GM19351 (cell line): Measurements from ENCODE around the gene RETREG1.
"Not testable (repeated sequence)": the region's sequence is repeated elsewhere in the genome, so short reads cannot be mapped to it uniquely, and the experiment has no call there.

ENCODE experiments used
- ATAC-seq: cut with Tn5 transposase; IDR thresholded peaks from one replicate; pipeline ENCODE4 v1.9.1; 2021; ENCODE audit warnings: mild to moderate bottlenecking, moderate library complexity; ENCODE audit not compliant: unreplicated experiment

The RETREG1 gene

GRCh38 chr5:16617274-16617968 lies 624 bp upstream of the RETREG1 start:
- no peak for ATAC-seq

GRCh38 chr5:16615741-16616535 lies 859 bp downstream of the RETREG1 start:
- peak; percentile 11 for ATAC-seq

- no peak for ATAC-seq
Observed at GRCh38 chr5:16612007-16612406, 4.8 kb downstream of the RETREG1 start.

GRCh38 chr5:16610896-16611295 lies 5.9 kb downstream of the RETREG1 start:
- not testable (repeated sequence) for ATAC-seq

- no peak for ATAC-seq
Observed at GRCh38 chr5:16609412-16609811, 7.4 kb downstream of the RETREG1 start.

GRCh38 chr5:16606628-16607027 lies 10.2 kb downstream of the RETREG1 start:
- no peak for ATAC-seq

- peak; percentile 59 for ATAC-seq
Observed at GRCh38 chr5:16603701-16604100, 13.1 kb downstream of the RETREG1 start.

GRCh38 chr5:16603295-16603694 lies 13.5 kb downstream of the RETREG1 start:
- ATAC-seq: peak; percentile 59

GRCh38 chr5:16602182-16602581 lies 14.6 kb downstream of the RETREG1 start:
- ATAC-seq: no peak

- ATAC-seq: no peak
Observed at GRCh38 chr5:16600946-16601345, 15.9 kb downstream of the RETREG1 start.

- ATAC-seq: no peak
Observed at GRCh38 chr5:16600397-16600796, 16.4 kb downstream of the RETREG1 start.

- no peak for ATAC-seq
Observed at GRCh38 chr5:16597946-16598694, 18.7 kb downstream of the RETREG1 start.

GRCh38 chr5:16596581-16596940 lies 20.2 kb downstream of the RETREG1 start:
- no peak for ATAC-seq

- ATAC-seq: no peak
Observed at GRCh38 chr5:16595881-16596580, 20.8 kb downstream of the RETREG1 start.

GRCh38 chr5:16593628-16594027 lies 23.2 kb downstream of the RETREG1 start:
- ATAC-seq: no peak

- ATAC-seq: no peak
Observed at GRCh38 chr5:16593013-16593412, 23.8 kb downstream of the RETREG1 start.

- no peak for ATAC-seq
Observed at GRCh38 chr5:16592255-16592654, 24.5 kb downstream of the RETREG1 start.

GRCh38 chr5:16590685-16591084 lies 26.1 kb downstream of the RETREG1 start:
- ATAC-seq: no peak

- ATAC-seq: no peak
Observed at GRCh38 chr5:16589658-16590057, 27.1 kb downstream of the RETREG1 start.

GRCh38 chr5:16588434-16589214 lies 28.2 kb downstream of the RETREG1 start:
- ATAC-seq: no peak
